Neural crest cell (in vitro differentiated cells): ENCODE data around the gene UCN2. TPM values are rescaled to one million over a fixed set of nuclear protein-coding genes. Genes with fewer than 3 reads are reported as not detected.
A peak's percentile ranks its signal among the peaks of the same experiment; 100 is the strongest.

Source experiments
- DNase-seq: peaks from one replicate; pipeline ENCODE4 v3.0.0; 2021; ENCODE audit warnings: low read depth, mixed read lengths, low spot score
- H3K27ac Mint-ChIP-seq: one replicate; pipeline ENCODE4 v1.8.0; 2021; ENCODE audit warnings: mild to moderate bottlenecking, mixed read lengths; ENCODE audit not compliant: unreplicated experiment
- H3K27me3 Mint-ChIP-seq: 2 replicates; pipeline ENCODE4 v1.8.0; 2021; ENCODE audit warnings: low read depth, mild to moderate bottlenecking, mixed read lengths
- H3K36me3 Mint-ChIP-seq: 2 replicates; pipeline ENCODE4 v1.8.0; 2021; ENCODE audit warnings: low read depth, mild to moderate bottlenecking, mixed read lengths
- H3K4me1 Mint-ChIP-seq: 2 replicates; pipeline ENCODE4 v1.8.0; 2021; ENCODE audit warnings: mixed read lengths
- H3K4me3 Mint-ChIP-seq: one replicate; pipeline ENCODE4 v1.8.0; 2021; ENCODE audit warnings: mild to moderate bottlenecking, mixed read lengths
- H3K9me3 Mint-ChIP-seq: 2 replicates; pipeline ENCODE4 v1.8.0; 2021; ENCODE audit warnings: mixed read lengths
- CTCF ChIP-seq: fragments of 200-600 bp; sonication (generic); conservative IDR thresholded peaks from 2 replicates; pipeline ENCODE4 v1.5.0; 2021; ENCODE audit warnings: antibody characterized with exemption, mild to moderate bottlenecking
- total RNA-seq: library from RNA; stranded (reverse); gene quantifications from 2 replicates; pipeline ENCODE4 v1.2.1, GENCODE V29; 2021

UCN2 gene
- total RNA-seq, 1 donor from 2014 or later, result 1.3 TPM

DNA sequence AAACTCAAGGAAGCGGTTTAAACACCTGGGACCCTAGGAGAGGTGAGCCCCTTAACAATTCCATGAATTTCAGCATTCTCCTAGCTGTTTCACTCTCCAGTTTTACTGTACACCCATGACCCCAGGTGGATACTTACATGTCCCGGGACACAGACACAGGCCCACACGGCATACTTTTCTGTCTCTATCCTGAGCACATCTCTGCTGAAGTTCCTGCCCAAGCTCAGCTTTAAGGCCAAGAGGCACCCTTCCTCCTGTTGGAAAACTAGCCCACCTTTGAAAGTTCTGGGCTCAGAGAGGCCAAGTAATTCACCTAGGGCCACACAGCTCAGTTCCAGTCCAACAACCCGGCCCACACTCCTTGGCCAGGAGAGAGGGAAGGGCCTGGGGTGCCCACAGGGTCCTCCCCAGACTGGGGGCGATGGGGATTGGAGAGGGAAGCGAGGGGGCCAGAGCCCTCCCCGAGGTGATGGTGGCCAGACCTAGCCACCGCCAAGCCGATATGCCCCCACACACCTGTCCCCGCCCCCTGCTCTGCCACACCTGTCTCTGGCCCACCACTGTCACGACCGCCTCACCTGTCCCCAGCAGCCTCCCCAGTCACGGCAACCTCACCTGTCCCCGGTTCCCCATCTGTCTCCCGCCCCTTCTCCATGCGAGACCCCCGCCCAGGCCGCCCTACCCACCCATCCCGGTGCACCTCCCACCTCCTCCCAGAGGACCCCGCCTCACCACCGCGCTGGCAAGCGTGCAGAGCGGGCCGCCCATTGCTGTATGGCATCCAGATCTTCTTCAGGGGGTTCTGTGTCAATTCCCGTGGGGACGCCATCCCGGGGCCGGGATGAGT lies 7.4 kb downstream of the UCN2 start:
- no peak overlapping the region for H3K27ac Mint-ChIP-seq
- no peaks in the 10 kb centered on the region for H3K36me3 Mint-ChIP-seq
- H3K27me3 Mint-ChIP-seq, result no peaks in the 10 kb centered on the region
- no peaks in the 10 kb centered on the region for H3K9me3 Mint-ChIP-seq
- peak overlapping the region; percentile 96 for H3K4me3 Mint-ChIP-seq
- TF ChIP-seq CTCF, result no peak
- DNase-seq, result no peak
- H3K4me1 Mint-ChIP-seq, result peaks cover 43% of the 10 kb centered on the region

DNA sequence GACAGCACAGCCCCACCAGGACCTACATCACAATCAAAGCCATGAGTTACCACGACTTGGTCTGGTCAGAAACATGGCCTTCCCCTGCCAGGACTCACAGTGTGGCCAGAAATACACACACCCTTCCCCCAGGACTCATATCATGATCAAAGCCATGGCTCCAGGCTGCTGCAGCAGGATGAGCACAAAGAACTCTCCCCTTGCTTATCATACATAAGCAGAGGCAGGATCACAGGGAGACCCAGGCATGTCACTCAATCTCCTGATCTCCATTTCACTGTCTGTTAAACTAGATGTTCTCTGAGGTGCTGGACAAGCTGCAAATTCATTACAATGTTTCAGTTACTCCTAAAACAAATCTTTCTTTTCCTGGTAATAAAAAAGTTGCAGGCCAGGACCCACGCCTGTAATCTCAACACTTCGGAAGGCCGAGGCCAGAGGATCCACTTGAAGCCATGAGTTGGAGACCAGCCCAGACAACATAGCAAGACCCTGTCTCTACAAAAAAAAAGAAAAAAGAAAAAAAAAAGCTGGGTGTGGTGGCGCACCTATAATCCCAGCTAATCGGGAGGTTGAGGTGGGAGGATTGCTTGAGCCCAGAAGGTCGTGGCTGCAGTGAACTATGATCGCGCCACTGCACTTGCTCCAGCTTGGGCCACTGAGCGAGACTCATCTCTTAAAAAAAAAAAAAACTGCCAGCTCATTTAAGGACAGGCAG lies 8.2 kb downstream of the UCN2 start:
- H3K4me1 Mint-ChIP-seq, result peaks cover 39% of the 10 kb centered on the region
- no peaks in the 10 kb centered on the region for H3K9me3 Mint-ChIP-seq
- H3K27me3 Mint-ChIP-seq, result no peaks in the 10 kb centered on the region
- DNase-seq, result no peak
- H3K36me3 Mint-ChIP-seq, result no peaks in the 10 kb centered on the region
- no peak for TF ChIP-seq CTCF
- H3K4me3 Mint-ChIP-seq, result peak overlapping the region; percentile 96
- H3K27ac Mint-ChIP-seq, result no peak overlapping the region

DNA sequence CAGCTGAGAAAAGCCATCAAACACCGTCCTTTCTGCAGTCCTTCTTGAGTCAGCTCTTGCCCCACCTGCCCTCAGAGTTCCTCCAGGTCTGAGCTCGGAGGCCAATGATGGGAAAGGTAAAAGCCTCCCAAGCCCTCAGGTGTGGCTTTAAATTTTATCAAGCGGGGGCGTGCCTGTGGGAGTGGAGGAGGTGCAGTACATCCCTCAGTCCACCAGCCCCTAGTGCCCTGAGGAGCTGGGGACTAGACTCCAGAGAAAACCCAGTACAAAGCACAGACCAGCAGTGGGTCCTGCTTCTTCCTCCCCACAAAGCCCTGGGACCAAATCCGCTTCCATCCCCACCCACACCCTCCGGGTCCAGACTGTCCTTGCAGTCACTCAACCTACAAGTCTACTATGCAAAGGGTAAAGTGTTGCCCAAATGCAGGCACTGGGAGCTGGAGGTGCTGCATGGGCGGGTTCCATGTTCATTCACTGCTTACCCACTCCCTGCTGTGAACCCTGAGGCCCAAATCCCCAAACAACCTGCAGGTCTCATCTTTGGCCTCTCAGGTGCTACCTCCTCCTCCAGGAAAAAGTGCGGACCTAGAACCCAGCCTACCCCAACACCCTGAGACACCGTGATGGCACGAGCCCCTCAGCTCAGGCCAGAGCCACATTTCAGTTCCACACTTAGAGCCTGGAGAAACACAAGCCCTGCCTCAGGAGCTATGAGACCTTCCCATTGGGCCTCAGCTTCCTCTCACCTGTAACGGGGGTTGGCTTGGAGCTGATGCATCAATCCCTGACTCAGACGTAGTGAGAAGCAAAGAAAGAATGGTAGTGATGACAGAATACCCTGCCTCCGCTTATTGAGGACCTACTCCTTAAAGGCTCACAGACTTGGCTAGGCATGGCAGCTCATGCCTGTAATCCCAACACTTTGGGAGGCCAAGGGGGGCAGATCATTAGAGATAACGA lies 9.4 kb downstream of the UCN2 start:
- DNase-seq, result no peak
- Mint-ChIP-seq H3K27me3 (no peaks in the 10 kb centered on the region), H3K27ac (peak overlapping the region; percentile 71), H3K4me3 (peak overlapping the region; percentile 96), H3K4me1 (peaks cover 38% of the 10 kb centered on the region), H3K36me3 (no peaks in the 10 kb centered on the region), H3K9me3 (no peaks in the 10 kb centered on the region)
- no peak for TF ChIP-seq CTCF

DNA sequence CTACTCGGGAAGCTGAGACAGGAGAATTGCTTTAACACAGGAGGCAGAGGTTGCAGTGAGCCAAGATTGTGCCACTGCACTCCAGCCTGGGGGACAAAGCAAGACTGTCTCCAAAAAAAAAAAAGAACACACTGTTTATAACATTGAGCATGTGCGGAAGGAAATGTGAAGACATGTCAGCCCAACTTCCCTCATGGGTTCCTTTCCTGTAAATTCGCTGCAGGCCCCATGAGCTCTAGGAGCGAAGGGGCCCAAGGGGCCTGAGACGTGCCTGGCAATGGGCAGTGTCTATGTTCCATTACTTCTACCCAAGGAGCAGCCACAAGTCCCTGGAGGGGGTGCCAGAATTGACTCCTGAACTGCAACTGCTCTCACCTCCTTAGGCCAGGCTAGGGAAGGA lies 10.2 kb downstream of the UCN2 start:
- no peak overlapping the region for H3K27ac Mint-ChIP-seq
- peaks cover 3% of the 10 kb centered on the region for H3K36me3 Mint-ChIP-seq
- no peaks in the 10 kb centered on the region for H3K9me3 Mint-ChIP-seq
- no peak for TF ChIP-seq CTCF
- no peak for DNase-seq
- H3K27me3 Mint-ChIP-seq, result no peaks in the 10 kb centered on the region
- H3K4me3 Mint-ChIP-seq, result peak overlapping the region; percentile 75
- peaks cover 38% of the 10 kb centered on the region for H3K4me1 Mint-ChIP-seq
